Adipose tissue (tissue), 3 donors: ENCODE data around the gene NEMP2. TPM values are rescaled to one million over a fixed set of nuclear protein-coding genes. Genes with fewer than 3 reads are reported as not detected.

Experiments
- H3K27ac ChIP-seq: one replicate; pipeline ENCODE4 v1.5.1; 2013; ENCODE audit warnings: low read depth, low read length
- WGBS, 3 donors: extraction: QIAGEN DNeasy Blood & Tissue Kit; methylation state at CpG; one replicate each; pipeline ENCODE4 v1.1.7; 2013; 5-methylcytosine and 5-hydroxymethylcytosine counted together
- polyA plus RNA-seq, 3 donors: library from polyadenylated mRNA; stranded (reverse); fragments of 200-250 nt; gene quantifications; one replicate each; pipeline ENCODE4 v1.2.3, GENCODE V29; 2013
- donor health status: healthy with polysubstance abuse.
- donor health status: Bipolar disorder and iron deficiency.
- donor health status: healthy.

The NEMP2 gene
- polyA plus RNA-seq, 3 donors, result 0.43 to 1.7 (median 0.90) TPM

GRCh38 chr2:190563109-190563508 is 28.6 kb upstream of the NEMP2 start:
- no peak overlapping the region for H3K27ac ChIP-seq
- 68 to 90% (median 89%) methylated on average over 8 of the region's 8 CpGs for WGBS, 3 donors

GRCh38 chr2:190562121-190562520 is 27.6 kb upstream of the NEMP2 start:
- 32 to 78% (median 70%) methylated on average over 2 of the region's 2 CpGs for WGBS, 3 donors
- no peak overlapping the region for H3K27ac ChIP-seq

GRCh38 chr2:190561094-190561493 is 26.6 kb upstream of the NEMP2 start:
- WGBS, 3 donors, result 92 to 95% (median 93%) methylated on average over 3 of the region's 3 CpGs
- no peak overlapping the region for H3K27ac ChIP-seq

GRCh38 chr2:190554357-190555006 is 20.0 kb upstream of the NEMP2 start:
- no peak overlapping the region for H3K27ac ChIP-seq
- 90 to 92% (median 91%) methylated on average over 7 of the region's 7 CpGs for WGBS, 3 donors

- WGBS, 3 donors, result 96 to 100% (median 97%) methylated on average over 1 of the region's 1 CpG
Measured at GRCh38 chr2:190553254-190553653, 18.7 kb upstream of the NEMP2 start.

GRCh38 chr2:190551928-190552327 is 17.4 kb upstream of the NEMP2 start:
- 55 to 77% (median 56%) methylated on average over 4 of the region's 4 CpGs for WGBS, 3 donors
- no peak overlapping the region for H3K27ac ChIP-seq

More at GRCh38 chr2:190553254-190553653, 18.7 kb upstream of the NEMP2 start:
- no peak overlapping the region for H3K27ac ChIP-seq

- 93 to 99% (median 96%) methylated on average over 3 of the region's 3 CpGs for WGBS, 3 donors
- H3K27ac ChIP-seq, result no peak overlapping the region
Measured at GRCh38 chr2:190550137-190550536, 15.6 kb upstream of the NEMP2 start.

GRCh38 chr2:190547886-190548285 is 13.4 kb upstream of the NEMP2 start:
- no peak overlapping the region for H3K27ac ChIP-seq

- WGBS, 3 donors, result 52 to 93% (median 88%) methylated on average over 3 of the region's 3 CpGs
- H3K27ac ChIP-seq, result no peak overlapping the region
Measured at GRCh38 chr2:190546734-190547133, 12.2 kb upstream of the NEMP2 start.

GRCh38 chr2:190545555-190546385 is 11.2 kb upstream of the NEMP2 start:
- H3K27ac ChIP-seq, result no peak overlapping the region
- 66 to 69% (median 67%) methylated on average over 5 of the region's 5 CpGs for WGBS, 3 donors

- no peak overlapping the region for H3K27ac ChIP-seq
- 56 to 82% (median 56%) methylated on average over 3 of the region's 3 CpGs for WGBS, 3 donors
Measured at GRCh38 chr2:190545093-190545492, 10.6 kb upstream of the NEMP2 start.

- WGBS, 3 donors, result 96 to 97% (median 97%) methylated on average over 6 of the region's 6 CpGs
- no peak overlapping the region for H3K27ac ChIP-seq
Measured at GRCh38 chr2:190540048-190540447, 5.5 kb upstream of the NEMP2 start.

- no peak overlapping the region for H3K27ac ChIP-seq
Measured at GRCh38 chr2:190538201-190538600, 3.7 kb upstream of the NEMP2 start.

GRCh38 chr2:190537765-190538164 is 3.2 kb upstream of the NEMP2 start:
- no peak overlapping the region for H3K27ac ChIP-seq
- 95 to 100% (median 100%) methylated on average over 1 of the region's 1 CpG for WGBS, 3 donors

- 50 to 63% (median 58%) methylated on average over 1 of the region's 1 CpG for WGBS, 3 donors
- no peak overlapping the region for H3K27ac ChIP-seq
Measured at GRCh38 chr2:190535586-190535985, 1.1 kb upstream of the NEMP2 start.

- peak overlapping the region; percentile 87 for H3K27ac ChIP-seq
- 1 to 6% (median 5%) methylated on average over 7 of the region's 7 CpGs for WGBS, 3 donors
Measured at GRCh38 chr2:190535121-190535439, 558 bp upstream of the NEMP2 start.

GRCh38 chr2:190533968-190534309 is 583 bp downstream of the NEMP2 start:
- WGBS, 3 donors, result 3 to 7% (median 3%) methylated on average over 13 of the region's 13 CpGs
- peak overlapping the region; percentile 87 for H3K27ac ChIP-seq

GRCh38 chr2:190533175-190533967 is 1.2 kb downstream of the NEMP2 start:
- peak overlapping the region; percentile 87 for H3K27ac ChIP-seq

GRCh38 chr2:190532581-190532980 is 1.9 kb downstream of the NEMP2 start:
- whole genome bisulfite sequencing, 3 donors, result 60 to 81% (median 63%) methylated on average over 4 of the region's 4 CpGs
- no peak overlapping the region for H3K27ac ChIP-seq

More at GRCh38 chr2:190533175-190533967, 1.2 kb downstream of the NEMP2 start:
- 53 to 63% (median 57%) methylated on average over 10 of the region's 10 CpGs for WGBS, 3 donors
